Mammary epithelial cell (primary cell): ENCODE results near the gene FAM241A.

ENCODE experiments used
- CTCF ChIP-seq, 2 donors: IDR thresholded peaks in 1 of 2; conservative IDR thresholded peaks in 1 of 2; 2 replicates each; pipeline ENCODE4 v1.5.1; 2011 to 2012; ENCODE audit warnings: inconsistent platforms in 2 of 2, low read length in 2 of 2, mild to moderate bottlenecking in 2 of 2, control low read depth in 1 of 2, low read depth in 1 of 2; ENCODE audit not compliant: insufficient read depth in 1 of 2; ENCODE audit errors: extremely low read depth in 1 of 2
- EZH2 ChIP-seq: IDR thresholded peaks from 2 replicates; pipeline ENCODE4 v1.6.1; 2012; ENCODE audit warnings: low read length, inconsistent platforms, borderline replicate concordance

- TF ChIP-seq CTCF (conservative IDR thresholded peaks at IDR 0.05 in 1 of 2, IDR thresholded peaks at IDR 0.05 in 1 of 2; ENCODE audit: extremely low read depth in 1 of 2, insufficient read depth in 1 of 2, low read depth in 1 of 2, low read length in 2 of 2) (no peak), EZH2 (no peak)
These were observed 39.9 kb upstream of the FAM241A start for GRCh38 chr4:112105201-112105969.
